ENCODE data around the gene NEUROD6.

DNA sequence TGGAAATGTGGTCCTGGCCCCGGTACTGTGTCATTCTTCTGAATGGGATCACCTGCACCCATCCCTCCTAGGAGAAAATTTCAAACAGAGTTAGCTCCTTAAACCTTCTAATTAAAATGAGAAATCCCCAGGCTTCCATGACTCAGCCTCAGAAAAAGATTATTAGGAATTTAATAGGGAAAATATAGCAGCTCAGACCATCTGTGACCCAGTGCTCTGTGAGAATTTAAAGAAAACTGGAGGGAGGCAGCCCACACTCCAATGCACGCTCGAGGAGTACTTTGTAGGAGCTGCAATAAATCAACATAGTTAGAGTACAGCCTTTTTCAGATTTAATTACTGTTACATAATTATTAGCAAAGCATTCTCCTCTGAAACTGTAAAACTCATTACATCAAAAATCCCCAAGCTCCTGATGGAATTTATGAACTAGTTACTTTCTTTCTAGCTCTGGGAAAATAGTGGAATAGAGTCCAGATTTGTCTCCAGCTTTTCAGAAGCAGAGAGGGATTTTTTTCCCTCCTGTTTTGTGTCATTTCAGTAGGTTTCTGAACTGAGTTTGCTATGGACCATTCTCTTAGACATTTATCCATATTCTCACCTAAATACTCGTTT is 30.1 kb downstream of the NEUROD6 start:
- TF ChIP-seq EZH2 (IDR thresholded peaks at IDR 0.05; ENCODE audit: borderline replicate concordance, low read depth, low read length, poor library complexity, severe bottlenecking) = no peak
- TF ChIP-seq, protein P1, sequence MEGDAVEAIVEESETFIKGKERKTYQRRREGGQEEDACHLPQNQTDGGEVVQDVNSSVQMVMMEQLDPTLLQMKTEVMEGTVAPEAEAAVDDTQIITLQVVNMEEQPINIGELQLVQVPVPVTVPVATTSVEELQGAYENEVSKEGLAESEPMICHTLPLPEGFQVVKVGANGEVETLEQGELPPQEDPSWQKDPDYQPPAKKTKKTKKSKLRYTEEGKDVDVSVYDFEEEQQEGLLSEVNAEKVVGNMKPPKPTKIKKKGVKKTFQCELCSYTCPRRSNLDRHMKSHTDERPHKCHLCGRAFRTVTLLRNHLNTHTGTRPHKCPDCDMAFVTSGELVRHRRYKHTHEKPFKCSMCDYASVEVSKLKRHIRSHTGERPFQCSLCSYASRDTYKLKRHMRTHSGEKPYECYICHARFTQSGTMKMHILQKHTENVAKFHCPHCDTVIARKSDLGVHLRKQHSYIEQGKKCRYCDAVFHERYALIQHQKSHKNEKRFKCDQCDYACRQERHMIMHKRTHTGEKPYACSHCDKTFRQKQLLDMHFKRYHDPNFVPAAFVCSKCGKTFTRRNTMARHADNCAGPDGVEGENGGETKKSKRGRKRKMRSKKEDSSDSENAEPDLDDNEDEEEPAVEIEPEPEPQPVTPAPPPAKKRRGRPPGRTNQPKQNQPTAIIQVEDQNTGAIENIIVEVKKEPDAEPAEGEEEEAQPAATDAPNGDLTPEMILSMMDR (conservative IDR thresholded peaks at IDR 0.05; ENCODE audit: low read depth, low read length) = no peak
